Measurements from ENCODE around the gene KIF3B.
A peak's percentile ranks its signal among the peaks of the same experiment; 100 is the strongest.

The KIF3B gene

GRCh38 chr20:32261644-32262043, 15.8 kb upstream of the KIF3B start:
- Histone ChIP-seq H3K4ac (ENCODE audit: low read depth, low read length) (no peak overlapping the region), H4K8ac (ENCODE audit: low read depth, low read length) (no peak overlapping the region), H3K27me3 (ENCODE audit: insufficient read depth, low read length) (no peaks in the 10 kb centered on the region), H2BK12ac (ENCODE audit: low read length) (no peak overlapping the region), H2AK5ac (ENCODE audit: low read length) (no peak overlapping the region), H3K79me1 (ENCODE audit: low read length) (no peaks in the 10 kb centered on the region), H3K27ac (ENCODE audit: low read depth, low read length) (no peak overlapping the region), H3K79me2 (ENCODE audit: control insufficient read depth, insufficient read depth, low read length, poor library complexity) (no peaks in the 10 kb centered on the region), H2BK120ac (ENCODE audit: insufficient read depth, low read length, poor library complexity) (no peak overlapping the region), H4K12ac (ENCODE audit: low read depth, low read length) (no peak overlapping the region), H2AFZ (ENCODE audit: insufficient read depth, low read length, poor library complexity) (no peak overlapping the region), H3K4me2 (ENCODE audit: low read length) (no peak overlapping the region), H2BK5ac (ENCODE audit: low read depth, low read length, poor library complexity) (no peak overlapping the region), H4K91ac (ENCODE audit: low read depth, low read length) (no peak overlapping the region), H3K4me3 (ENCODE audit: low read depth, low read length) (no peak overlapping the region), H3K14ac (ENCODE audit: low read length) (no peak overlapping the region), H3K9ac (ENCODE audit: low read length) (no peak overlapping the region), H3K18ac (ENCODE audit: low read length) (no peak overlapping the region), H3K36me3 (ENCODE audit: control insufficient read depth in 1 of 2, insufficient read depth in 2 of 2, low read length in 2 of 2) (no peaks in the 10 kb centered on the region), H3K23ac (ENCODE audit: low read length) (no peak overlapping the region), H3K4me1 (ENCODE audit: control insufficient read depth in 1 of 2, insufficient read depth in 2 of 2, low read length in 2 of 2) (no peaks in the 10 kb centered on the region), H3K9me3 (ENCODE audit: insufficient read depth, low read depth, low read length) (no peaks in the 10 kb centered on the region)
- WGBS (ENCODE audit: extremely low coverage, insufficient coverage, insufficient read length), result no CpG with 5 or more reads among the region's 2 CpGs
- no peak for DNase-seq

GRCh38 chr20:32263398-32263954, 14.0 kb upstream of the KIF3B start:
- Histone ChIP-seq H3K79me1 (ENCODE audit: low read length) (no peaks in the 10 kb centered on the region), H3K79me2 (ENCODE audit: control insufficient read depth, insufficient read depth, low read length, poor library complexity) (no peaks in the 10 kb centered on the region), H3K36me3 (ENCODE audit: control insufficient read depth in 1 of 2, insufficient read depth in 2 of 2, low read length in 2 of 2) (no peaks in the 10 kb centered on the region), H3K4ac (ENCODE audit: low read depth, low read length) (no peak overlapping the region), H3K9me3 (ENCODE audit: insufficient read depth, low read depth, low read length) (no peaks in the 10 kb centered on the region), H4K8ac (ENCODE audit: low read depth, low read length) (no peak overlapping the region), H3K23ac (ENCODE audit: low read length) (no peak overlapping the region), H3K4me3 (ENCODE audit: low read depth, low read length) (no peak overlapping the region), H4K12ac (ENCODE audit: low read depth, low read length) (no peak overlapping the region), H3K27me3 (ENCODE audit: insufficient read depth, low read length) (no peaks in the 10 kb centered on the region), H2AFZ (ENCODE audit: insufficient read depth, low read length, poor library complexity) (no peak overlapping the region), H4K91ac (ENCODE audit: low read depth, low read length) (no peak overlapping the region), H3K14ac (ENCODE audit: low read length) (no peak overlapping the region), H2AK5ac (ENCODE audit: low read length) (no peak overlapping the region), H3K18ac (ENCODE audit: low read length) (no peak overlapping the region), H2BK12ac (ENCODE audit: low read length) (no peak overlapping the region), H3K9ac (ENCODE audit: low read length) (no peak overlapping the region), H3K27ac (ENCODE audit: low read depth, low read length) (no peak overlapping the region), H2BK5ac (ENCODE audit: low read depth, low read length, poor library complexity) (no peak overlapping the region), H3K4me1 (ENCODE audit: control insufficient read depth in 1 of 2, insufficient read depth in 2 of 2, low read length in 2 of 2) (no peaks in the 10 kb centered on the region), H2BK120ac (ENCODE audit: insufficient read depth, low read length, poor library complexity) (no peak overlapping the region), H3K4me2 (ENCODE audit: low read length) (no peak overlapping the region)
- peak; percentile 40 to 77 for DNase-seq
- WGBS (ENCODE audit: extremely low coverage, insufficient coverage, insufficient read length), result no CpG with 5 or more reads among the region's 7 CpGs

- Histone ChIP-seq H3K23ac (ENCODE audit: low read length) (no peak overlapping the region), H3K36me3 (ENCODE audit: control insufficient read depth in 1 of 2, insufficient read depth in 2 of 2, low read length in 2 of 2) (no peaks in the 10 kb centered on the region), H3K4me3 (ENCODE audit: low read depth, low read length) (no peak overlapping the region), H3K4me1 (ENCODE audit: control insufficient read depth in 1 of 2, insufficient read depth in 2 of 2, low read length in 2 of 2) (no peaks in the 10 kb centered on the region), H3K27ac (ENCODE audit: low read depth, low read length) (no peak overlapping the region), H4K12ac (ENCODE audit: low read depth, low read length) (no peak overlapping the region), H3K79me1 (ENCODE audit: low read length) (no peaks in the 10 kb centered on the region), H3K18ac (ENCODE audit: low read length) (no peak overlapping the region), H3K79me2 (ENCODE audit: control insufficient read depth, insufficient read depth, low read length, poor library complexity) (no peaks in the 10 kb centered on the region), H2AK5ac (ENCODE audit: low read length) (no peak overlapping the region), H3K9me3 (ENCODE audit: insufficient read depth, low read depth, low read length) (no peaks in the 10 kb centered on the region), H3K14ac (ENCODE audit: low read length) (no peak overlapping the region), H2BK120ac (ENCODE audit: insufficient read depth, low read length, poor library complexity) (no peak overlapping the region), H3K27me3 (ENCODE audit: insufficient read depth, low read length) (no peaks in the 10 kb centered on the region), H2BK12ac (ENCODE audit: low read length) (no peak overlapping the region), H3K4me2 (ENCODE audit: low read length) (no peak overlapping the region), H4K91ac (ENCODE audit: low read depth, low read length) (no peak overlapping the region), H4K8ac (ENCODE audit: low read depth, low read length) (no peak overlapping the region), H2BK5ac (ENCODE audit: low read depth, low read length, poor library complexity) (no peak overlapping the region), H3K9ac (ENCODE audit: low read length) (no peak overlapping the region), H2AFZ (ENCODE audit: insufficient read depth, low read length, poor library complexity) (no peak overlapping the region), H3K4ac (ENCODE audit: low read depth, low read length) (no peak overlapping the region)
- no CpG with 5 or more reads among the region's 5 CpGs for WGBS (ENCODE audit: extremely low coverage, insufficient coverage, insufficient read length)
- no peak for DNase-seq
Observed at GRCh38 chr20:32271620-32272019, 5.8 kb upstream of the KIF3B start.

GRCh38 chr20:32274359-32274758, 3.1 kb upstream of the KIF3B start:
- Histone ChIP-seq H3K14ac (ENCODE audit: low read length) (no peak overlapping the region), H3K79me1 (ENCODE audit: low read length) (peaks cover 9% of the 10 kb centered on the region), H3K4me2 (ENCODE audit: low read length) (no peak overlapping the region), H3K4ac (ENCODE audit: low read depth, low read length) (no peak overlapping the region), H3K27ac (ENCODE audit: low read depth, low read length) (no peak overlapping the region), H3K4me3 (ENCODE audit: low read depth, low read length) (no peak overlapping the region), H3K9ac (ENCODE audit: low read length) (no peak overlapping the region), H2BK120ac (ENCODE audit: insufficient read depth, low read length, poor library complexity) (no peak overlapping the region), H4K8ac (ENCODE audit: low read depth, low read length) (no peak overlapping the region), H3K9me3 (ENCODE audit: insufficient read depth, low read depth, low read length) (no peaks in the 10 kb centered on the region), H3K36me3 (ENCODE audit: control insufficient read depth in 1 of 2, insufficient read depth in 2 of 2, low read length in 2 of 2) (no peaks in the 10 kb centered on the region), H3K18ac (ENCODE audit: low read length) (no peak overlapping the region), H2BK12ac (ENCODE audit: low read length) (no peak overlapping the region), H2AK5ac (ENCODE audit: low read length) (no peak overlapping the region), H4K12ac (ENCODE audit: low read depth, low read length) (no peak overlapping the region), H3K79me2 (ENCODE audit: control insufficient read depth, insufficient read depth, low read length, poor library complexity) (peaks cover 6% of the 10 kb centered on the region), H4K91ac (ENCODE audit: low read depth, low read length) (no peak overlapping the region), H2AFZ (ENCODE audit: insufficient read depth, low read length, poor library complexity) (no peak overlapping the region), H3K4me1 (ENCODE audit: control insufficient read depth in 1 of 2, insufficient read depth in 2 of 2, low read length in 2 of 2) (peaks cover 9 to 11% of the 10 kb centered on the region in 2 experiments), H3K27me3 (ENCODE audit: insufficient read depth, low read length) (no peaks in the 10 kb centered on the region), H2BK5ac (ENCODE audit: low read depth, low read length, poor library complexity) (no peak overlapping the region), H3K23ac (ENCODE audit: low read length) (no peak overlapping the region)
- no peak for DNase-seq
- no CpG with 5 or more reads among the region's 3 CpGs for WGBS (ENCODE audit: extremely low coverage, insufficient coverage, insufficient read length)
